Activated CD8-positive, alpha-beta memory T cell treated with anti-CD3 and anti-CD28 coated beads for 24 hours (primary cell): ENCODE results near the gene FGF6.
"Not testable (repeated sequence)": the region's sequence is repeated elsewhere in the genome, so short reads cannot be mapped to it uniquely, and the experiment has no call there.

Experiments
- DNase-seq: peaks from one replicate; pipeline ENCODE4 v3.0.0-alpha.2; 2020

The FGF6 gene

DNA sequence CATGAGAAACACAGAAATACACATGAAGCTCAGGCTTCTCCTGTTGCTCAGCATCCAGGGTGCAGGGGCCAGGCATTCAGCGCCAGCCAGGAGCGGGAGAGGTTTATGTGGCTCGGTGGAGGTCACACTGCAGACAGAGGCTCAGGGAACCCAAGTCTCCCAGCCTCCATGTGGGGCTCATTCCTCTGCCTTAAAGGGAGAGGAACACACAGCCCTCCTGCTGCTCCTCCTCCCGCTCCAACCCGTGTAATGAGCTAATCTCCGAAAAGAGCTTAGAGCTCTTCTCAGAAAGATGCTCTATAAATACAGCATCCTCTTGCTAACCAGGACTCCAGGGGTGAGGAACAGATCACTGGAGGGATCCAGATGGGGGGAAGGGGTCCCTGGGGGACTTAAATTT lies 28.2 kb downstream of the FGF6 start:
- DNase-seq, result no peak

DNA sequence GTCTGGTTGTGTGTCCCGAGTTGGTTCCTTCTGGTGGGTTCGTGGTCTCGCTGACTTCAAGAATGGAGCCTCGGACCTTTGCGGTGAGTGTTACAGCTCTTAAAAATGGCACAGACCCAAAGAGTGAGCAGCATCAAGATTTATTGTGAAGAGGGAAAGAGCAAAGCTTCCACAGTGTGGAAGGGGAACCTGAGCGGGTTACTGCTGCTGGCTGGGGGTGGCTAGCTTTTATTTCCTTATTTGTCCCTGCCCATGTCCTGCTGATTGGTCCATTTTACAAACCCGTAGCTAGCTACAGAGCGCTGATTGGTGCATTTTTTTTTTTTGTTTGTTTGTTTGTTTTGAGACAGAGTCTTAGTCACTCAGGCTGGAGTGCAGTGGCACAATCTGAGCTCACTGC lies 29.3 kb downstream of the FGF6 start:
- no peak for DNase-seq

GRCh38 chr12:4412465-4412864 lies 33.1 kb downstream of the FGF6 start:
- no peak for DNase-seq

DNA sequence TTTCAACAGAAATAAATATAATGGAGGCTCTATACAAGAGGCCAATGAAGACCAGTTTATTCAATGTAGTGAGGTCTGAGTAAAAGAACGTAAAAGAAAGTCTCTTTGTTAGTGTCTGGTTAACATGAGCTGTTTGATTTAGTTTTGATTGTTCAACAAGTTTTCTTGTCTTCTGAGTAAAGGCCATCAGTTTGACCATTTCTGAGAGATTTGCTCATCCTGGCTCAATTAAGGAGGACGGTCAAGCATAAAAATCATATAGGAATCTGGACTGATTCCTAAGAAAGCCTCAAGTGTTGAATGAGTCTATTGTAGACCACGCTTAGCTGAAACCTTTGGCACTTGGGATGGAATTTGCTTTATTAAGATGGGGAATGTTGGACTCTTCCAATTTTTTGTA lies 33.6 kb downstream of the FGF6 start:
- DNase-seq, result no peak

DNA sequence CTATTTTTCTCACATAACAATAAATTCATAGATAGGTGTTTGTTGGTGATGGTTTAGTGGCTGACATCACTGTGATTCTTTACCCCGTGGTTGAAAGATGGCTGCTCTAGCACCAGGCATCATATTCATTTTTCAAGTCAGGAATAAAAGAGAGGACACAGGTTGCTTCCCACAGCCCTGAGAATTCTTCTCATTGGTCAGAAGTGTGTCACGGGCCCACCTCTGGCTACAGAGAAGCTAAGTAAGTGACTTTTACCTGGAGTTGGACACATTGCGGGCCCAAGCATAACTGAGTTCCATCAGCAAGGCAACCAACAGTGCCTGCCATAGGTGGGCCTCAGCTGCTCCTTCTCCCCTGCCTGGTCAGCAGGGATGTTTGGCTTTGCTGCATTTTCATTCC lies 38.5 kb downstream of the FGF6 start:
- no peak for DNase-seq

GRCh38 chr12:4404877-4405637 lies 40.6 kb downstream of the FGF6 start:
- not testable (repeated sequence) for DNase-seq

GRCh38 chr12:4402996-4403395 lies 42.6 kb downstream of the FGF6 start:
- DNase-seq, result no peak

- DNase-seq, result no peak
Observed at GRCh38 chr12:4401117-4401516, 44.5 kb downstream of the FGF6 start.

DNA sequence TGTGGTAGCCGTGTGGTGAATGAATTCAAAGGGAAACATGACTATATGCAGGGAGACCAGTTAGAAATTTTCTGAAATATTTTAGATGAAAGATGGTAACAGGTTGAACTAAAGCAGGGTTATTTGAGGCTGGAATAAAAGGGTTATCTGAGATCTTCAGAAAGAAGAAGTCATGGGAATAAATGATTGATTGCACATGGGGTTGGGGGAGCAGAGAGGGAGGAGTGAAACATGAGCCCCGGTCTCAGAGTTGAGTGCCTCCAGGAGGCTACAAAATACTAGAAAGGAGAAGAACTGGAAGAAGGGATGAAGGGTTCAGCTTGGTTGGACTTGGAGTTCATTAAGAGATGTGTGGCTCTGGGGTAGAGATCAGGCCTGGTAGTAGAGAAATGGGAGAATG lies 49.8 kb downstream of the FGF6 start:
- DNase-seq, result no peak

GRCh38 chr12:4393211-4393610 lies 52.4 kb downstream of the FGF6 start:
- DNase-seq, result no peak

DNA sequence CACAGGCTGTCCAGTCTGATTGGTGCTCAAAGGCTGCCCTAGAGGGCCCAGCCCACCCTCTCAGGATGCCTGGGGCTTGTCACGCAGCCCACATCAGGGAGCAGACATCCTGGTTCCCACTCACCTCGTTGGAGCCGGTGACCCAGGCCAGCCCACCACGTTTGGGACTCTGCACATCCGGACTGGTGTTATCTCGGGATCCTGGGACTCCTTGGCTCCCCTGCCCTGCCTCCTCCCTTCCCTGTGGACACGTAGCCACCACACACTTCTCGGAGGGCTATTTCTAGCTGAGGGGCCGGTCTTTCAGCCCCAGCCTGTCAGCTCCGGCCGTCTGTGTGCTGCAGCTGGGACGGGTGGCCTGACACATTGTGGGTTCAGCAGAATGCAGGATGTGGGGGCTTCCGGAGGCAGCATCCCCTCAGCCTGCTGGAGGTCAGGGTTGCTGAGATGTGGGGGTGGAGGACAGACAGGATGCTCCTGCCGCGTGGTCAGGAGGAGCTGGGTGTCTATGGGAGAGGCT lies 53.3 kb downstream of the FGF6 start:
- DNase-seq, result no peak

- no peak for DNase-seq
Observed at GRCh38 chr12:4388662-4389061, 57.0 kb downstream of the FGF6 start.

- no peak for DNase-seq
Observed at GRCh38 chr12:4388032-4388431, 57.6 kb downstream of the FGF6 start.

DNA sequence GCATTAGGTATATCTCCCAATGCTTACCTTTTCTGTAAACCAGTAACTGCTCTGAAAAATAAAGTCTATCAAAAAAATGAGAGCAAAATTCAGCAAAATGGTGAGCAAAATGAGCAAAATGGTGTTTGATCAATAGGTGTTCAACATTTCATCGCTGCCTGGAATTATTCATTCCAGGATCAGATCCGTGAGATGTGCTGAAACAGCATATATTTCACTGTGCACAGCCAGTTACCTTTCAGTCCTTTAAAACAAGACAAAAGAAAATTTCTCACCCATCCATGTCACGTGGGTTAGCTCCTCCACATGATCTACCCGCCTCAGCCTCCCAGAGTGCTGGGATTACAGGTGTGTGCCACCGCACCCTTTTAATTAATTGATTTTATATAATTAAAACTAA lies 58.0 kb downstream of the FGF6 start:
- DNase-seq, result no peak

DNA sequence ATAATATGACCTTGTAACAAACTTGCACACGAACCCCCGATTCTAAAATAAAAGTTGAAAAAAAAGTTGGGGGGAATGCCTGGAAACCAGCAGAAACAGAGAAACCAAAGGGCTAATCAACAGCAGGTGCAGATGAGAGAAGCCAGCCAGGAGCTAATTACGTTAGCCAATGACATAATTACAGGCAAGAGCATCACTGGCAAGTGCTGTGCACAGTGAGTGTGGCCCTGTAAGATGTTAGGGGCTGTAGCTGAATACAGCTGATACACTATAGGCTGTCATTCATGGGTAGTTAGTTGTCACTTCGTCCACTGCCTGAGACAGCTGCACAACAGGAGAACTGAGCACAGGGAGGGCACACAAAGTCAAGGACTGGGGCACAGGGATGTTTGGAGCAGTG lies 58.8 kb downstream of the FGF6 start:
- DNase-seq, result no peak
